H1 (cell line): Measurements from ENCODE around the gene CACNA2D4. TPM values are rescaled to one million over a fixed set of nuclear protein-coding genes. Genes with fewer than 3 reads are reported as not detected.

Experiments used
- CTCF ChIA-PET: fragments of 300-600 bp; sonication (Branson Sonifier 250); formaldehyde crosslinking; loops from one replicate; lab custom pipeline; 2021; ENCODE audit not compliant: partially characterized antibody; lab: Charles Lee
- POLR2A ChIA-PET: fragments of 300-600 bp; sonication (Branson Sonifier 250); formaldehyde crosslinking; loops from one replicate; lab custom pipeline; 2021; ENCODE audit warnings: inconsistent platforms; ENCODE audit not compliant: partially characterized antibody; lab: Charles Lee
- DNase-seq, 2 experiments: peaks; one replicate each; pipeline versions ENCODE4 v3.0.0 to v3.0.0-alpha.2; 2010 to 2022; ENCODE audit warnings: low spot score in 2 of 2, low read depth in 1 of 2, mixed read lengths in 1 of 2
- FAIRE-seq: peaks from 2 replicates; lab custom pipeline; 2011; peaks lifted over from hg19 to GRCh38; lab: Jason Lieb, UNC
- H2AFZ ChIP-seq: 2 replicates; pipeline ENCODE4 v1.8.1; 2012; ENCODE audit warnings: low read length, inconsistent platforms
- H2AK5ac ChIP-seq: 2 replicates; pipeline ENCODE4 v1.6.1; 2013; ENCODE audit warnings: low read depth, low read length
- H2BK120ac ChIP-seq: replicated peaks from 2 replicates; pipeline ENCODE3; 2013; ENCODE audit warnings: low read depth, low read length, inconsistent platforms
- H2BK12ac ChIP-seq: 2 replicates; pipeline ENCODE4 v1.6.1; 2013; ENCODE audit warnings: low read depth, low read length
- H2BK15ac ChIP-seq: 2 replicates; pipeline ENCODE4 v1.6.1; 2013; ENCODE audit warnings: low read length
- H2BK20ac ChIP-seq: 2 replicates; pipeline ENCODE4 v1.6.1; 2013; ENCODE audit warnings: low read length
- H2BK5ac ChIP-seq: 2 replicates; pipeline ENCODE4 v1.6.1; 2013; ENCODE audit warnings: low read depth, low read length
- H3K14ac ChIP-seq: 2 replicates; pipeline ENCODE4 v1.6.1; 2013; ENCODE audit warnings: inconsistent platforms; ENCODE audit not compliant: insufficient read length
- H3K18ac ChIP-seq: 2 replicates; pipeline ENCODE4 v1.6.1; 2013; ENCODE audit warnings: low read length; ENCODE audit errors: extremely low read depth
- H3K23ac ChIP-seq: 2 replicates; pipeline ENCODE4 v1.6.1; 2013; ENCODE audit warnings: inconsistent platforms; ENCODE audit not compliant: insufficient read length
- H3K23me2 ChIP-seq: 2 replicates; pipeline ENCODE4 v1.6.1; 2013; ENCODE audit warnings: low read depth, low read length
- H3K27ac ChIP-seq: 2 replicates; pipeline ENCODE4 v1.6.1; 2011; ENCODE audit warnings: low read depth, low read length, inconsistent platforms
- H3K27me3 ChIP-seq, 4 experiments: replicated peaks in 1 of 4; 1 replicate in 1 of 4; 2 replicates in 3 of 4; pipeline versions ENCODE4 v1.6.1 to v1.8.1; 2011 to 2013; ENCODE audit warnings: low read length in 3 of 4, mild to moderate bottlenecking in 3 of 4, inconsistent platforms in 2 of 4, mixed read lengths in 2 of 4, moderate library complexity in 1 of 4; ENCODE audit not compliant: control insufficient read depth in 3 of 4, insufficient read depth in 3 of 4; ENCODE audit errors: extremely low read depth in 1 of 4
- H3K36me3 ChIP-seq, 4 experiments: 2 replicates each; pipeline versions ENCODE4 v1.6.1 to v1.8.1; 2011 to 2013; ENCODE audit warnings: mild to moderate bottlenecking in 4 of 4, low read length in 3 of 4, moderate library complexity in 2 of 4, control low read depth in 1 of 4, inconsistent platforms in 1 of 4; ENCODE audit not compliant: insufficient read depth in 4 of 4, control insufficient read depth in 2 of 4
- H3K4ac ChIP-seq: replicated peaks from 2 replicates; pipeline ENCODE3; 2013; ENCODE audit warnings: low read length, low read depth, mixed read lengths, inconsistent platforms; ENCODE audit not compliant: insufficient read length
- H3K4me1 ChIP-seq, 4 experiments: replicated peaks in 1 of 4; 1 replicate in 1 of 4; 2 replicates in 3 of 4; pipeline versions ENCODE4 v1.6.1 to v1.8.1; 2011 to 2013; ENCODE audit warnings: low read length in 3 of 4, inconsistent platforms in 2 of 4, mixed read lengths in 1 of 4; ENCODE audit not compliant: insufficient read depth in 4 of 4, control insufficient read depth in 3 of 4
- H3K4me2 ChIP-seq, 2 experiments: 2 replicates each; pipeline versions ENCODE4 v1.6.1 to v1.8.1; 2011 to 2013; ENCODE audit warnings: low read depth in 2 of 2, low read length in 2 of 2, control low read depth in 1 of 2, inconsistent platforms in 1 of 2, mild to moderate bottlenecking in 1 of 2; ENCODE audit not compliant: insufficient read depth in 1 of 2
- H3K4me3 ChIP-seq, 4 experiments: fragments of 200-600, 300-600 bp in 1 of 4; sonication (generic), shearing (Covaris generic), sonication (Bioruptor Twin) in 1 of 4; 2 replicates each; pipeline versions ENCODE4 v1.5.1 to v1.8.1; 2011 to 2016; ENCODE audit warnings: low read length in 4 of 4, low read depth in 3 of 4, control low read depth in 2 of 4, inconsistent platforms in 2 of 4, mild to moderate bottlenecking in 2 of 4, mixed read lengths in 1 of 4, moderate library complexity in 1 of 4; ENCODE audit not compliant: insufficient read depth in 2 of 4; ENCODE audit errors: extremely low read depth in 1 of 4
- H3K56ac ChIP-seq: replicated peaks from 2 replicates; pipeline ENCODE3; 2013; ENCODE audit warnings: low read depth, mild to moderate bottlenecking, mixed read lengths, low read length, inconsistent platforms; ENCODE audit not compliant: insufficient read length
- H3K79me1 ChIP-seq: 2 replicates; pipeline ENCODE4 v1.6.1; 2013; ENCODE audit warnings: low read depth, low read length, control low read depth
- H3K79me2 ChIP-seq, 2 experiments: 2 replicates each; pipeline versions ENCODE4 v1.6.1 to v1.8.1; 2012 to 2013; ENCODE audit warnings: low read length in 2 of 2, mild to moderate bottlenecking in 2 of 2, inconsistent platforms in 1 of 2; ENCODE audit not compliant: insufficient read depth in 2 of 2, control insufficient read depth in 1 of 2
- H3K9ac ChIP-seq, 4 experiments: replicated peaks in 1 of 4; 1 replicate in 1 of 4; 2 replicates in 3 of 4; pipeline versions ENCODE4 v1.6.1 to v1.8.1; 2011 to 2013; ENCODE audit warnings: low read depth in 3 of 4, low read length in 3 of 4, control low read depth in 2 of 4, mild to moderate bottlenecking in 2 of 4, moderate library complexity in 2 of 4, inconsistent platforms in 1 of 4; ENCODE audit errors: extremely low read depth in 1 of 4
- H3K9me3 ChIP-seq, 2 experiments: 2 replicates each; pipeline versions ENCODE4 v1.6.1 to v1.8.1; 2012 to 2013; ENCODE audit warnings: mild to moderate bottlenecking in 2 of 2, moderate library complexity in 2 of 2, control low read depth in 1 of 2, inconsistent platforms in 1 of 2, low read depth in 1 of 2, low read length in 1 of 2, mixed read lengths in 1 of 2; ENCODE audit not compliant: insufficient read depth in 2 of 2
- H4K20me1 ChIP-seq, 2 experiments: replicated peaks in 1 of 2; 2 replicates each; pipeline versions ENCODE3 to v1.8.1; 2011 to 2013; ENCODE audit warnings: inconsistent platforms in 2 of 2, low read length in 2 of 2, mild to moderate bottlenecking in 1 of 2; ENCODE audit not compliant: insufficient read depth in 2 of 2, control insufficient read depth in 1 of 2
- H4K5ac ChIP-seq: 2 replicates; pipeline ENCODE4 v1.6.1; 2013; ENCODE audit warnings: low read length, low read depth, mixed read lengths, inconsistent platforms; ENCODE audit not compliant: insufficient read length
- H4K8ac ChIP-seq: 2 replicates; pipeline ENCODE4 v1.8.0; 2013; ENCODE audit warnings: mild to moderate bottlenecking, moderate library complexity, low read length, inconsistent platforms; ENCODE audit not compliant: insufficient read depth; ENCODE audit errors: extremely low read depth
- H4K91ac ChIP-seq: replicated peaks from 2 replicates; pipeline ENCODE3; 2013; ENCODE audit warnings: low read length, mixed read lengths, inconsistent platforms; ENCODE audit not compliant: insufficient read length
- ASH2L ChIP-seq: fragments of 200-600, 300-600 bp; sonication (generic); IDR thresholded peaks from one replicate; pipeline ENCODE4 v1.7.1; 2017; ENCODE audit warnings: low read length
- CBX8 ChIP-seq: fragments of 300-800, 300-1000 bp; sonication (generic); IDR thresholded peaks from 2 replicates; pipeline ENCODE4 v1.7.1; 2016; ENCODE audit warnings: low read depth, low read length, borderline replicate concordance
- CEBPB ChIP-seq: IDR thresholded peaks from 2 replicates; pipeline ENCODE4 v1.6.1; 2012; ENCODE audit warnings: low read depth, low read length
- CHD1 ChIP-seq: IDR thresholded peaks from 2 replicates; pipeline ENCODE4 v1.6.1; 2012; ENCODE audit warnings: low read depth, low read length, improper control_type of control experiment
- GABPA ChIP-seq: IDR thresholded peaks from 2 replicates; pipeline ENCODE4 v1.6.1; 2011; ENCODE audit warnings: mild to moderate bottlenecking, low read length, moderate library complexity, borderline replicate concordance; ENCODE audit not compliant: insufficient read depth
- JUN ChIP-seq: IDR thresholded peaks from 2 replicates; pipeline ENCODE4 v1.6.1; 2011; ENCODE audit warnings: low read depth, mild to moderate bottlenecking, improper control_type of control experiment, low read length
- JUND ChIP-seq: IDR thresholded peaks from 2 replicates; pipeline ENCODE4 v1.6.1; 2011; ENCODE audit warnings: mild to moderate bottlenecking, improper control_type of control experiment, low read length
- POLR2AphosphoS5 ChIP-seq: IDR thresholded peaks from 2 replicates; pipeline ENCODE4 v1.6.1; 2011; ENCODE audit warnings: low read depth, low read length
- RBBP5 ChIP-seq: IDR thresholded peaks from 2 replicates; pipeline ENCODE4 v1.7.1; 2012; ENCODE audit warnings: low read depth, mild to moderate bottlenecking, inconsistent platforms, low read length, moderate library complexity, borderline replicate concordance
- RXRA ChIP-seq: IDR thresholded peaks from 2 replicates; pipeline ENCODE4 v1.6.1; 2011; ENCODE audit warnings: low read depth, mild to moderate bottlenecking, low read length, moderate library complexity; ENCODE audit not compliant: insufficient read depth
- SUZ12 ChIP-seq: fragments of 200-600 bp; sonication (generic); IDR thresholded peaks from 2 replicates; pipeline ENCODE4 v1.6.1; 2012; ENCODE audit warnings: mild to moderate bottlenecking, inconsistent platforms, low read length, moderate library complexity, mixed read lengths
- USF2 ChIP-seq: IDR thresholded peaks from 2 replicates; pipeline ENCODE4 v1.6.1; 2011; ENCODE audit warnings: low read length, improper control_type of control experiment
- YY1 ChIP-seq: IDR thresholded peaks from 2 replicates; pipeline ENCODE4 v1.6.1; 2011; ENCODE audit warnings: low read depth, mild to moderate bottlenecking, low read length
- ZNF274 ChIP-seq: IDR thresholded peaks from 2 replicates; pipeline ENCODE4 v1.7.0; 2012; ENCODE audit warnings: low read length, borderline replicate concordance; ENCODE audit errors: extremely low read depth
- WGBS, 2 experiments: shearing (Covaris generic) in 1 of 2; methylation state at CpG; one replicate each; pipeline versions ENCODE4 v1.1.6 to v1.1.7; 2013 to 2015; ENCODE audit warnings: low lambda C conversion rate in 2 of 2, mixed read lengths in 2 of 2, inconsistent platforms in 1 of 2, low coverage in 1 of 2, missing lambda C conversion rate in 1 of 2; ENCODE audit not compliant: insufficient replicate concordance in 2 of 2, insufficient coverage in 1 of 2, insufficient read length in 1 of 2; ENCODE audit errors: extremely low coverage in 1 of 2, missing lambda C conversion rate in 1 of 2; 5-methylcytosine and 5-hydroxymethylcytosine counted together
- polyA plus RNA-seq, 7 experiments: library from polyadenylated mRNA; depleted of rRNA in 3 of 7; stranded (reverse) in 5 of 7; unstranded in 2 of 7; fragments of >200 nt in 5 of 7; fragments of 200-250 nt in 2 of 7; gene quantifications; 1 replicate in 5 of 7; 2 replicates in 1 of 7; 4 replicates in 1 of 7; pipeline versions ENCODE4 v1.2.1 to v1.2.3, GENCODE V29; 2011 to 2013; ENCODE audit warnings: missing spikeins in 2 of 7, mixed read lengths in 2 of 7
- total RNA-seq: library from RNA; stranded (reverse); fragmentation: NEBNext Ultra II Directional; extraction: Animal tissue kit (Norgen Biotek cat#: 25700); gene quantifications from 2 replicates; pipeline ENCODE4 v1.2.1, GENCODE V29; 2021

The CACNA2D4 gene
- total and polyA plus RNA-seq, 2 of the 8 experiments (the other 6 are each of a cell fraction or from before 2014, with no cell fraction given), result 0.44 to 0.88 TPM

- Histone ChIP-seq H3K4ac (no peak overlapping the region), H2BK12ac (no peak overlapping the region), H3K36me3 (peaks cover 1 to 15% (median 3%) of the 10 kb centered on the region in 4 experiments; a peak in 6 of 8 replicates), H2AK5ac (no peak overlapping the region), H3K79me2 (no peaks in the 10 kb centered on the region), H2AFZ (no peak overlapping the region), H4K20me1 (no peaks in the 10 kb centered on the region), H3K79me1 (no peaks in the 10 kb centered on the region), H3K9me3 (no peaks in the 10 kb centered on the region), H3K4me2 (no peak overlapping the region), H3K18ac (no peak overlapping the region), H2BK5ac (no peak overlapping the region), H3K27me3 (no peaks in the 10 kb centered on the region), H2BK15ac (no peak overlapping the region), H2BK20ac (no peak overlapping the region), H4K91ac (no peak overlapping the region), H4K8ac (no peak overlapping the region), H3K9ac (no peak overlapping the region), H3K27ac (no peak overlapping the region), H3K23ac (no peak overlapping the region), H3K23me2 (no peaks in the 10 kb centered on the region), H3K4me1 (no peaks in the 10 kb centered on the region), H4K5ac (no peak overlapping the region), H3K4me3 (no peak overlapping the region), H2BK120ac (no peak overlapping the region), H3K56ac (no peak overlapping the region), H3K14ac (no peak overlapping the region)
- FAIRE-seq (no peak), DNase-seq (no peak)
- 84% methylated on average over 2 of the region's 2 CpGs; no CpG with 5 or more reads in 1 of the 2 experiments for WGBS, 2 experiments
- ChIA-PET CTCF (interaction anchor here (0.5 to 2.2 kb wide), 8 partner anchors 9 to 259 kb away, joined by 3 to 7 read pairs (median 4); partner anchors contain the start of gene DCP1B), POLR2A (interaction anchor here (0.8 kb wide), 1 partner anchor 9 kb away, joined by 3 read pairs; no protein-coding TSS in a partner anchor)
- TF ChIP-seq RBBP5 (no peak), GABPA (no peak), YY1 (no peak), ZNF274 (no peak), POLR2AphosphoS5 (no peak), JUND (no peak), CEBPB (no peak), ASH2L (no peak), USF2 (no peak), CBX8 (no peak), SUZ12 (no peak), JUN (no peak), RXRA (no peak), CHD1 (no peak)
These were observed 47.5 kb upstream of the CACNA2D4 start for GRCh38 chr12:1965916-1966315.
